Hepatic stellate cell (primary cell): ENCODE results near the gene KRTAP1-1.
"Not testable (repeated sequence)": the region's sequence is repeated elsewhere in the genome, so short reads cannot be mapped to it uniquely, and the experiment has no call there.

Experiments used
- DNase-seq: peaks from one replicate; pipeline ENCODE4 v3.0.0; 2011; ENCODE audit warnings: low spot score

KRTAP1-1 gene

GRCh38 chr17:41012326-41013120, 28.7 kb downstream of the KRTAP1-1 start:
- DNase-seq, result no peak

GRCh38 chr17:41010441-41010840, 30.8 kb downstream of the KRTAP1-1 start:
- no peak for DNase-seq

- DNase-seq, result no peak
These were observed 31.3 kb downstream of the KRTAP1-1 start for GRCh38 chr17:41009936-41010335.

- no peak for DNase-seq
These were observed 31.9 kb downstream of the KRTAP1-1 start for GRCh38 chr17:41009301-41009760.

- no peak for DNase-seq
These were observed 32.4 kb downstream of the KRTAP1-1 start, which contains the start of gene KRTAP3-1 for GRCh38 chr17:41008811-41009210. Gene KRTAP3-1, minus strand, starts transcription at chr17:41009128. Its CDS starts 54 bp downstream, at chr17:41009074.

- no peak for DNase-seq
These were observed 36.9 kb downstream of the KRTAP1-1 start for GRCh38 chr17:41004397-41004796.

- DNase-seq, result no peak
These were observed 37.3 kb downstream of the KRTAP1-1 start for GRCh38 chr17:41003926-41004325.

- no peak for DNase-seq
These were observed 38.4 kb downstream of the KRTAP1-1 start for GRCh38 chr17:41002814-41003213.

- DNase-seq, result no peak
These were observed 39.5 kb downstream of the KRTAP1-1 start for GRCh38 chr17:41001795-41002194.

GRCh38 chr17:40999563-40999962, 41.7 kb downstream of the KRTAP1-1 start, which contains the start of gene KRTAP3-2:
Gene KRTAP3-2, minus strand, starts transcription at chr17:40999906. Its CDS starts 53 bp downstream, at chr17:40999853.
- DNase-seq, result not testable (repeated sequence)

GRCh38 chr17:40997361-40997760, 43.9 kb downstream of the KRTAP1-1 start:
- DNase-seq, result no peak

GRCh38 chr17:40996829-40997228, 44.4 kb downstream of the KRTAP1-1 start:
- no peak for DNase-seq

GRCh38 chr17:40995116-40995515, 46.1 kb downstream of the KRTAP1-1 start:
- DNase-seq, result no peak

GRCh38 chr17:40993839-40994238, 47.4 kb downstream of the KRTAP1-1 start, which contains the start of gene KRTAP3-3:
Gene KRTAP3-3, minus strand, starts transcription at chr17:40994164. Its CDS starts 67 bp downstream, at chr17:40994097.
- DNase-seq, result no peak

GRCh38 chr17:40993084-40993483, 48.2 kb downstream of the KRTAP1-1 start:
- DNase-seq, result no peak

GRCh38 chr17:40992666-40993065, 48.6 kb downstream of the KRTAP1-1 start:
- DNase-seq, result no peak
